ENCODE data around the gene IL6R.
A peak's percentile ranks its signal among the peaks of the same experiment; 100 is the strongest.
"Not testable (repeated sequence)": the region's sequence is repeated elsewhere in the genome, so short reads cannot be mapped to it uniquely, and the experiment has no call there.

Gene IL6R

GRCh38 chr1:154485106-154485505, 80.0 kb downstream of the IL6R start:
- no peak for DNase-seq

- DNase-seq, result no peak
Observed at GRCh38 chr1:154485910-154486496, 80.9 kb downstream of the IL6R start.

GRCh38 chr1:154486756-154487155, 81.6 kb downstream of the IL6R start:
- not testable (repeated sequence) for DNase-seq

- DNase-seq, result no peak
Observed at GRCh38 chr1:154488922-154489321, 83.8 kb downstream of the IL6R start.

GRCh38 chr1:154489695-154490274, 84.6 kb downstream of the IL6R start:
- no peak for DNase-seq

- DNase-seq, result no peak
Observed at GRCh38 chr1:154490317-154490716, 85.2 kb downstream of the IL6R start.

- DNase-seq, result no peak
Observed at GRCh38 chr1:154492115-154492514, 87.0 kb downstream of the IL6R start.

GRCh38 chr1:154493276-154493675, 88.1 kb downstream of the IL6R start:
- DNase-seq, result no peak

GRCh38 chr1:154495496-154496273, 90.5 kb downstream of the IL6R start:
- no peak for DNase-seq

- DNase-seq, result no peak
Observed at GRCh38 chr1:154496383-154496782, 91.2 kb downstream of the IL6R start.

- DNase-seq, result no peak
Observed at GRCh38 chr1:154497026-154497806, 92.1 kb downstream of the IL6R start.

GRCh38 chr1:154499446-154499845, 94.3 kb downstream of the IL6R start:
- peak; percentile 53 for DNase-seq

- DNase-seq, result no peak
Observed at GRCh38 chr1:154500533-154500932, 95.4 kb downstream of the IL6R start.

GRCh38 chr1:154501423-154502065, 96.4 kb downstream of the IL6R start:
- no peak for DNase-seq

- no peak for DNase-seq
Observed at GRCh38 chr1:154502066-154502743, 97.1 kb downstream of the IL6R start, which contains the start of the genes SHE and TDRD10. SHE (minus strand) TSS chr1:154502412; CDS start chr1:154502026, 386 bp downstream. TDRD10 (plus strand) TSS chr1:154502219; CDS start chr1:154506904, 4,685 bp downstream.

- no peak for DNase-seq
Observed at GRCh38 chr1:154502744-154503115, 97.6 kb downstream of the IL6R start.

GRCh38 chr1:154503898-154504297, 98.8 kb downstream of the IL6R start:
- no peak for DNase-seq

GRCh38 chr1:154512760-154513159, 107.6 kb downstream of the IL6R start:
- no peak for DNase-seq

- no peak for DNase-seq
Observed at GRCh38 chr1:154514066-154514553, 109.0 kb downstream of the IL6R start.

- no peak for DNase-seq
Observed at GRCh38 chr1:154517661-154518060, 112.5 kb downstream of the IL6R start.

Data from activated CD4-positive, alpha-beta T cell treated with anti-CD3 and anti-CD28 coated beads, Interleukin-2, Interleukin-6, amounts not matched to agents 100 ng/mL and 50 ng/mL, durations not matched to agents 16 hours and 8 hours (primary cell).